HEK293 (cell line): ENCODE measurements around the gene PGM1.

Experiments
- CTCF ChIA-PET: fragments of 350-600 bp; formaldehyde crosslinking; extraction: SDS; loops from one replicate; lab custom pipeline; 2021; ENCODE audit warnings: antibody characterized with exemption; lab: Yijun Ruan, JAX
- POLR2A ChIA-PET: fragments of 300-600 bp; formaldehyde crosslinking; extraction: SDS; loops from one replicate; lab custom pipeline; 2020; ENCODE audit warnings: antibody characterized with exemption, inconsistent platforms; lab: Yijun Ruan, JAX
- H3K27ac ChIP-seq: fragments of 200-500 bp; sonication (Bioruptor generic); 2 replicates; pipeline ENCODE4 v1.5.1; 2014; ENCODE audit warnings: low read depth, low read length, control low read depth, inconsistent platforms; ENCODE audit errors: extremely low read depth
- H3K36me3 ChIP-seq, 2 experiments: fragments of 200-500 bp in 1 of 2; sonication (Bioruptor generic) in 1 of 2; 1 replicate in 1 of 2; 2 replicates in 1 of 2; pipeline ENCODE4 v1.5.1; 2014 to 2017; ENCODE audit warnings: inconsistent platforms in 2 of 2, low read length in 2 of 2; ENCODE audit not compliant: control insufficient read depth in 2 of 2, insufficient read depth in 1 of 2
- H3K4me1 ChIP-seq: fragments of 200-500 bp; sonication (Bioruptor generic); 2 replicates; pipeline ENCODE4 v1.5.1; 2014; ENCODE audit warnings: mild to moderate bottlenecking, low read length, inconsistent platforms; ENCODE audit not compliant: control insufficient read depth, insufficient read depth
- H3K4me3 ChIP-seq: 2 replicates; pipeline ENCODE4 v1.5.1; 2011; ENCODE audit warnings: low read depth, mild to moderate bottlenecking, control low read depth, low read length, moderate library complexity
- H3K9me3 ChIP-seq: fragments of 200-500 bp; sonication (Bioruptor generic); 2 replicates; pipeline ENCODE4 v1.5.1; 2014; ENCODE audit warnings: low read depth, low read length, inconsistent platforms; ENCODE audit not compliant: control insufficient read depth, insufficient read depth
- GLI4 ChIP-seq: fragments of 450-650 bp; formaldehyde crosslinking; IDR thresholded peaks from 2 replicates; pipeline ENCODE4 v1.5.1; 2016; ENCODE audit warnings: missing biosample characterization, missing genetic modification characterization
- KLF10 ChIP-seq: fragments of 450-650 bp; IDR thresholded peaks from 2 replicates; pipeline ENCODE4 v1.5.1; 2018; ENCODE audit warnings: missing biosample characterization, mild to moderate bottlenecking, missing genetic modification characterization
- KLF16 ChIP-seq: fragments of 450-650 bp; formaldehyde crosslinking; IDR thresholded peaks from 2 replicates; pipeline ENCODE4 v1.5.1; 2017; ENCODE audit warnings: missing biosample characterization, missing genetic modification characterization
- SCRT1 ChIP-seq: fragments of 450-650 bp; formaldehyde crosslinking; IDR thresholded peaks from 2 replicates; pipeline ENCODE4 v1.5.1; 2016; ENCODE audit warnings: missing biosample characterization, missing genetic modification characterization, borderline replicate concordance
- SETDB1 ChIP-seq: IDR thresholded peaks from one replicate; pipeline ENCODE4 v1.6.1; 2017; ENCODE audit warnings: mild to moderate bottlenecking, low read length, moderate library complexity, mixed read lengths; ENCODE audit not compliant: insufficient read length
- ZBTB11 ChIP-seq: fragments of 450-650 bp; formaldehyde crosslinking; conservative IDR thresholded peaks from 2 replicates; pipeline ENCODE4 v1.5.1; 2016; ENCODE audit warnings: low read depth, missing biosample characterization, missing genetic modification characterization
- ZBTB6 ChIP-seq: fragments of 450-650 bp; formaldehyde crosslinking; IDR thresholded peaks from 2 replicates; pipeline ENCODE4 v1.5.1; 2017; ENCODE audit warnings: missing biosample characterization, missing genetic modification characterization
- ZNF223 ChIP-seq: fragments of 450-650 bp; formaldehyde crosslinking; IDR thresholded peaks from 2 replicates; pipeline ENCODE4 v1.5.1; 2016; ENCODE audit warnings: missing biosample characterization, missing genetic modification characterization
- ZNF426 ChIP-seq: fragments of 450-650 bp; formaldehyde crosslinking; IDR thresholded peaks from 2 replicates; pipeline ENCODE4 v1.5.1; 2017; ENCODE audit warnings: missing biosample characterization, missing genetic modification characterization, mild to moderate bottlenecking, inconsistent platforms, moderate library complexity
- ZNF449 ChIP-seq: fragments of 450-650 bp; formaldehyde crosslinking; IDR thresholded peaks from 2 replicates; pipeline ENCODE4 v1.5.1; 2017; ENCODE audit warnings: missing biosample characterization, mild to moderate bottlenecking, missing genetic modification characterization, moderate library complexity
- ZNF510 ChIP-seq: fragments of 450-650 bp; formaldehyde crosslinking; IDR thresholded peaks from 2 replicates; pipeline ENCODE4 v1.5.1; 2018; ENCODE audit warnings: mild to moderate bottlenecking, missing genetic modification characterization, missing biosample characterization; ENCODE audit not compliant: insufficient replicate concordance
- ZNF518A ChIP-seq: fragments of 450-650 bp; formaldehyde crosslinking; conservative IDR thresholded peaks from 2 replicates; pipeline ENCODE4 v1.5.1; 2016; ENCODE audit warnings: low read depth, missing biosample characterization, missing genetic modification characterization
- ZNF626 ChIP-seq: fragments of 450-650 bp; sonication (Bioruptor Pico); formaldehyde crosslinking; IDR thresholded peaks from 2 replicates; pipeline ENCODE4 v1.5.1; 2018; ENCODE audit warnings: missing biosample characterization, missing genetic modification characterization, inconsistent platforms
- ZNF707 ChIP-seq: fragments of 450-650 bp; formaldehyde crosslinking; IDR thresholded peaks from 2 replicates; pipeline ENCODE4 v1.5.1; 2016; ENCODE audit warnings: missing biosample characterization, missing genetic modification characterization
- ZNF791 ChIP-seq: fragments of 450-650 bp; formaldehyde crosslinking; IDR thresholded peaks from 2 replicates; pipeline ENCODE4 v1.5.1; 2016; ENCODE audit warnings: missing biosample characterization, missing genetic modification characterization

The PGM1 gene

GRCh38 chr1:63638471-63638870 is 45.3 kb downstream of the PGM1 start:
- peaks cover 0 to 76% of the 10 kb centered on the region in 2 experiments; a peak in 1 of 3 replicates for H3K36me3 ChIP-seq
- no peak for TF ChIP-seq ZNF707 (tag by site-specific recombination)
- TF ChIP-seq, all 188 proteins: peak for 0
- Histone ChIP-seq H3K9me3 (no peaks in the 10 kb centered on the region), H3K4me3 (no peak overlapping the region), H3K4me1 (0 out of 2 replicates have a peak, but pooled peaks cover 3% of the 10 kb centered on the region), H3K27ac (no peak overlapping the region)
- POLR2A ChIA-PET = no interaction called here
- CTCF ChIA-PET = interaction anchor here (0.6 to 1.2 kb wide), 3 partner anchors 549 to 608 kb away, joined by 3 read pairs; no protein-coding TSS in a partner anchor

- no peaks in the 10 kb centered on the region for H3K9me3 ChIP-seq
- TF ChIP-seq ZNF426 (tag by site-specific recombination) = no peak
- no peak for TF ChIP-seq KLF10 (tag by site-specific recombination)
- no peak for TF ChIP-seq ZNF223 (tag by site-specific recombination)
- TF ChIP-seq ZBTB11 (tag by site-specific recombination) = no peak
- no peak for TF ChIP-seq KLF16 (tag by site-specific recombination)
- TF ChIP-seq GLI4 = no peak
- no peak for TF ChIP-seq ZNF510 (tag by site-specific recombination)
- TF ChIP-seq, all 188 proteins: peak for 0
- peaks cover 0 to 78% of the 10 kb centered on the region in 2 experiments; a peak in 1 of 3 replicates for H3K36me3 ChIP-seq
- POLR2A ChIA-PET = no interaction called here
- H3K27ac ChIP-seq = no peak overlapping the region
- peaks cover 7% of the 10 kb centered on the region; the same call in 1 of the 2 replicates for H3K4me1 ChIP-seq
- no peak overlapping the region for H3K4me3 ChIP-seq
- CTCF ChIA-PET = no interaction called here
Measured at GRCh38 chr1:63638875-63639274, 45.7 kb downstream of the PGM1 start.

GRCh38 chr1:63640633-63641567 is 47.7 kb downstream of the PGM1 start:
- Histone ChIP-seq H3K36me3 (peaks cover 0 to 62% of the 10 kb centered on the region in 2 experiments; a peak in 1 of 3 replicates), H3K27ac (no peak overlapping the region), H3K9me3 (no peaks in the 10 kb centered on the region), H3K4me1 (peaks cover 9% of the 10 kb centered on the region; the same call in 1 of the 2 replicates), H3K4me3 (no peak overlapping the region)
- ChIA-PET POLR2A (no interaction called here), CTCF (interaction anchor here (0.6 kb wide), 1 partner anchor 65 kb away, joined by 4 read pairs; no protein-coding TSS in a partner anchor)
- TF ChIP-seq ZNF791 (tag by site-specific recombination) (no peak), ZBTB6 (tag by site-specific recombination) (no peak), ZNF449 (tag by site-specific recombination) (no peak), SCRT1 (tag by site-specific recombination) (no peak), SETDB1 (no peak), ZNF626 (tag by site-specific recombination) (no peak), ZNF518A (tag by site-specific recombination) (no peak), GLI4 (no peak)
